ENCODE measurements around the gene RAB17.

The RAB17 gene

DNA sequence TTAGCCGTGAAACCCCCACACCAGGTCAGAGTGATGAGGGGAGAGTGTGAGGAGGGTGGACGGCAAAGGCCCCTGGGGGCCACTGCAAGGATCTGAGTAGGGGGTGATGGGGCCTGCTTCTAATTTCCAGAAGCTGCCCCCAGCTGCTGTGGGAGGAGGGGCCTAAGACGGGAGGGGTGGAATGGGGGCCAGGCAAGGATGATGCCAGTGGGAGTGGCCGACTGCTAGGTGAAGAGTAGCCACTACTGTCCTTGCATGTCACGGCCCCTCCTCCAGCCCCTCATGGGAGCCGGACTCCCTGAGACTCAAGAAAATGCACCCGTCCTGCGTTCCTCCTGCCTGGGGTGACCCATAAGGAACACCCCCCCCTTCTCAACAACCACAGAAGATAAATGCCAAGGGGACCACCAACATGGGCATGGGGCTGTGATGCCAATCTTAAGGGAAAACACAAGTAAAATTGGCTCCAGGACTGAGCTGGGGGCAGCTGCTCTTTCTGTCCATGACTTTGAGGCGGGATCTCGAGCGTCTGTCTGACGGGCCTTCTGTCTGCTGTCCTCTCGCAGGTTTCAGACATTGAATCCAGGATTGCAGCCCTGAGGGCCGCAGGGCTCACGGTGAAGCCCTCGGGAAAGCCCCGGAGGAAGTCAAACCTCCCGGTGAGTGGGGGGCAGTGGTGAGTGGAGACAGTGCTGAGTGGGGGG is 48.4 kb downstream of the RAB17 start:
- TF ChIP-seq, protein P1, sequence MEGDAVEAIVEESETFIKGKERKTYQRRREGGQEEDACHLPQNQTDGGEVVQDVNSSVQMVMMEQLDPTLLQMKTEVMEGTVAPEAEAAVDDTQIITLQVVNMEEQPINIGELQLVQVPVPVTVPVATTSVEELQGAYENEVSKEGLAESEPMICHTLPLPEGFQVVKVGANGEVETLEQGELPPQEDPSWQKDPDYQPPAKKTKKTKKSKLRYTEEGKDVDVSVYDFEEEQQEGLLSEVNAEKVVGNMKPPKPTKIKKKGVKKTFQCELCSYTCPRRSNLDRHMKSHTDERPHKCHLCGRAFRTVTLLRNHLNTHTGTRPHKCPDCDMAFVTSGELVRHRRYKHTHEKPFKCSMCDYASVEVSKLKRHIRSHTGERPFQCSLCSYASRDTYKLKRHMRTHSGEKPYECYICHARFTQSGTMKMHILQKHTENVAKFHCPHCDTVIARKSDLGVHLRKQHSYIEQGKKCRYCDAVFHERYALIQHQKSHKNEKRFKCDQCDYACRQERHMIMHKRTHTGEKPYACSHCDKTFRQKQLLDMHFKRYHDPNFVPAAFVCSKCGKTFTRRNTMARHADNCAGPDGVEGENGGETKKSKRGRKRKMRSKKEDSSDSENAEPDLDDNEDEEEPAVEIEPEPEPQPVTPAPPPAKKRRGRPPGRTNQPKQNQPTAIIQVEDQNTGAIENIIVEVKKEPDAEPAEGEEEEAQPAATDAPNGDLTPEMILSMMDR (IDR thresholded peaks at IDR 0.05; ENCODE audit: extremely low read depth, missing control alignments) = no peak
- DNase-seq (ENCODE audit: low spot score) = no peak

DNA sequence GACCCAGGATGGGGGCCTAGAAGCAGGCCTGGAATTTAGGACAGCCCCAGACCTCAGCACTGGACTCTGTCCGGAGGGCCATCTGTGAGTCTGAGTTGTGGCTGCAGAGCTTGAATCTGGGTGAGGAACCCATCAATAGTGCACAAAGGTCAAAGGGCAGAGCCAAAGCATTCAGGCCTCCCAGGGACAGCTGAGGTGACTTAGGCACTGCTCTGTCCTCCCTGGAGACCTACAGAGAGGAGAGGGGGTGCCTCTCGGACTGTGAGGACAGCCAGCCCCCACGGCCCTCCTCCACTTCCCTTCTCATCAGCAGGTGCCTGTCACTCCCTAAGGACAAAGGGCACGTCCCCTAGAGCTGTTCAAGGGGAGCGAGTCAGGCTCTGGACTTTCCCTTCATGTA is 49.3 kb downstream of the RAB17 start:
- no peak for DNase-seq (ENCODE audit: low spot score)
- TF ChIP-seq, protein P1 (IDR thresholded peaks at IDR 0.05; ENCODE audit: extremely low read depth, missing control alignments) = no peak

DNA sequence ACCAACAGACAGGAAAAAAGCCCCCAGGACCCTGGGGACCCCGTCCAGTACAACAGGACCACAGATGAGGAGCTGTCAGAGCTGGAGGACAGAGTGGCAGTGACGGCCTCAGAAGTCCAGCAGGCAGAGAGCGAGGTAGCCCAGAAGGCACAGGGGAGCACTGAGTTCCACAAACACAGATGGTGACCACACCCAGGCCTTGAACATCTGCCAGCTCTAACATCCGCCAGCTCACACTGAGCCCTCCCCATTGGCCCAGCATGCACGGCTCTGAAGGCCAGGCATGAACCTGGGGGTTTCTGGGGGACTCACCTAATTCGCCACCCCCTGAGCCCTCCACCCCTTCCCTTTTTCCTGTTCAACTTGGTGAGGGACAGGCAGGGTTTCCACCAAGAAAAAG is 49.7 kb downstream of the RAB17 start:
- TF ChIP-seq, protein P1 (IDR thresholded peaks at IDR 0.05; ENCODE audit: extremely low read depth, missing control alignments) = no peak
- DNase-seq (ENCODE audit: low spot score) = no peak

DNA sequence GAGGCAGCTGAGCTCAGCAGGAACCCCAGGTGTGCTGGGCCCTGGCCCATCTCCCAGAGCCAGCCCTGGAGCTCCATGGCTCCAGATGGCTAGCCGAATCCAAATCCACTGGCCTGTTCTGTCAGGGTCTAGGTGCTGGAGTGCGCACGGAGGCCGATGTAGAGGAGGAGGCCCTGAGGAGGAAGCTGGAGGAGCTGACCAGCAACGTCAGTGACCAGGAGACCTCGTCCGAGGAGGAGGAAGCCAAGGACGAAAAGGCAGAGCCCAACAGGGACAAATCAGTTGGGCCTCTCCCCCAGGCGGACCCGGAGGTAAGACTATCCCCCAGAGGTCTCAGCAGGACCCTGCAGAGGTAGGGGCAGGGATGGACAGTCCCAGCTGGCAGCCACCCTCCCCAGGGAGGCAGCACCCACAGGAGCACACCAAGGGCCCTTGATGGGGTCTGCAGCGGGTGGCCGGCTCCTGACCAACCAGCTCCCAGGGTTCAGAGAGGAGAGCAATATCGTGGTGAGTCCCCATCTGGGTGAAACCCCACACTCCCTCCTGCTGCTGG is 50.2 kb downstream of the RAB17 start:
- TF ChIP-seq, protein P1 (IDR thresholded peaks at IDR 0.05; ENCODE audit: extremely low read depth, missing control alignments) = no peak

DNA sequence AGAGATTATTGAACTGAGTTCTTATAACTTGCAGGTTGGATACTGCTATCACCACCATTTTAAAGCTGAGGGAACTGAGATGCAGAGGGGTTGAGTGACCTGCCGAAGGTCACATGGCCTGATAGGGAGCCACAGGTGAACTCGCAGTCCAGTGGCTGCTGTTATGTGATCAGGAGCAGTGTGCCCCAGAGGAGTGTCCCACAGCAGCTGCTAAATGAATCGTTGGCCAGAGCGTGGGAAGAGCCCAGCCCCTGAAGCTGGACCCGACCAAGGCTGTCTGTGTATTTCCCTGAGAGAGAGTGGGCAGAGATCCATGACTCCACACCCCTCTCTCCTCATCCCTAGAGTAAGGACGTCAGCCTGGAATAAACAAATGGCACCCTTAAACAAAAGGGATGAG is 50.9 kb downstream of the RAB17 start:
- TF ChIP-seq, protein P1 (IDR thresholded peaks at IDR 0.05; ENCODE audit: extremely low read depth, missing control alignments) = no peak
- no peak for DNase-seq (ENCODE audit: low spot score)

More for the DNA sequence above, 50.2 kb downstream of the RAB17 start:
- DNase-seq (ENCODE audit: low spot score) = no peak

DNA sequence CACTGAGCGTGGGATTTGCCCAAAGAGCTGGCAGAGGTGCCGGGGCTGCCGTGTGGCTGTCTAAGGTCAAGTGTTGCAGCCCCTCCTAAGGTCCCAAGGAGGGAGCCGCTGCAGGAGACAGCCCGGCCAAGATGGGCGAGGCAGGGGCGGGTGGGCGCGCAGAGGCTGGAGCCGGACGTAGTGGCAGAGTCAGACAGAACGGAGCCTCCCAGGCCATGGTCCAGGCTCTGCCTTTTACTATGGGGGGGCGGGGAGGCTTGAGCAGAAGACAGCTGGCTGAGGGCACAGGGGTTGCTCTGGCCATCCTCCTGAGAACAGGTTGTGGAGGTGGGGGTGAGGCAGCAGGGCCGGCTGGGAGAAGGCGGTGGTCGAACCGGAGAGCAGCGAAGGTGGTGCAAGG is 51.6 kb downstream of the RAB17 start:
- TF ChIP-seq, protein P1 (IDR thresholded peaks at IDR 0.05; ENCODE audit: extremely low read depth, missing control alignments) = no peak
- DNase-seq (ENCODE audit: low spot score) = no peak

DNA sequence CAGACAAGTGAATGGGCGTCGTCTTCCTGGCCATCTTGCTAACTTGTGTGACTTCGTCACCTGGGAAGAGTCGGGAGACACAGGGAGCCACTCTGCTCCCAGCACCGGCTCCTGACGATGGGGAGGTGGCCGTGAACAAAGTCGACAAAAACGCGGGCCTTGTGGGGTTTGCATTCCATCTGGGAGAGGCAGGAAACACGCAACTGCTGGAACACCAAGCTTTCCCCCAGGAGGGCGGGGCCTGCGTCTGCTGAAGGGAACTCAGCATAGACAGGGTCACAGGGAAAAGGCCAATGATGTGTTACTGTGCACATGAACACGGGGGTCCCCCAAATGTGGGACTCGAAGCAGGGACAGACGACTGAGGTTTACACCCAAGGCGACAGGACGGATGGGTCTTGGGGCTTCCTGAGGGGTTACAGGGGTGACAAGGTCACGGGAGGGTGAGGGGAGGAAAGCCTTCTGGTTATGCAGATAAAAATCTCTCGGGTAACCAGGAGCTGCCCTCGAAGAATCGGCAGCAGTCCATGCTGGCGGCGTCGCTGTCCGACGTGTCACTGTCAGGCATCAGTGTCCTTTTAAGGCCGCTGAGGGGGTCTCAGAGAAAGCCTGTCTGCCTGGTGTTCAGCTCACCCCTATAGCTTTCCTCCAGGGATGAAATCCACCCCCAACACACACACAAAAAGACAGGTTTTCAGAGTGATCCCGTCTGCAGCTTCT is 52.4 kb downstream of the RAB17 start:
- DNase-seq (ENCODE audit: low spot score) = no peak
- TF ChIP-seq, protein P1 (IDR thresholded peaks at IDR 0.05; ENCODE audit: extremely low read depth, missing control alignments) = no peak
